HT-29 (cell line): ENCODE data around the gene DOCK3. TPM values are rescaled to one million over a fixed set of nuclear protein-coding genes. Genes with fewer than 3 reads are reported as not detected.

ENCODE experiments used
- DNase-seq: peaks from one replicate; pipeline ENCODE4 v3.0.0-alpha.2; 2015; ENCODE audit warnings: low spot score
- total RNA-seq: library from RNA; depleted of rRNA; stranded (reverse); fragments of >200 nt; shearing (Covaris generic); gene quantifications from 2 replicates; pipeline ENCODE4 v1.2.3, GENCODE V29; 2014; rRNA removed

DOCK3 gene
- 0.10 TPM in 1 of 2 replicates, not detected in the other for total RNA-seq

GRCh38 chr3:50674349-50675178 lies at the start of gene DOCK3:
DOCK3 (plus strand) TSS chr3:50674927; CDS start chr3:50675264, 337 bp downstream.
- DNase-seq: no peak

GRCh38 chr3:50625231-50626182 lies 49.2 kb upstream of the DOCK3 start:
- DNase-seq: no peak

- no peak for DNase-seq
Measured at GRCh38 chr3:50626401-50626800, 48.3 kb upstream of the DOCK3 start.

- DNase-seq: no peak
Measured at GRCh38 chr3:50627407-50628051, 47.2 kb upstream of the DOCK3 start.

- DNase-seq: no peak
Measured at GRCh38 chr3:50628601-50629000, 46.1 kb upstream of the DOCK3 start.

- DNase-seq: no peak
Measured at GRCh38 chr3:50630394-50630793, 44.3 kb upstream of the DOCK3 start.

GRCh38 chr3:50630877-50631276 lies 43.9 kb upstream of the DOCK3 start:
- no peak for DNase-seq

GRCh38 chr3:50632450-50632849 lies 42.3 kb upstream of the DOCK3 start:
- no peak for DNase-seq

GRCh38 chr3:50633230-50633790 lies 41.4 kb upstream of the DOCK3 start:
- no peak for DNase-seq

GRCh38 chr3:50635066-50635465 lies 39.7 kb upstream of the DOCK3 start:
- no peak for DNase-seq

GRCh38 chr3:50637011-50637410 lies 37.7 kb upstream of the DOCK3 start:
- DNase-seq: no peak

- no peak for DNase-seq
Measured at GRCh38 chr3:50637945-50638344, 36.8 kb upstream of the DOCK3 start.

GRCh38 chr3:50639055-50639494 lies 35.7 kb upstream of the DOCK3 start:
- DNase-seq: no peak

GRCh38 chr3:50642382-50642781 lies 32.3 kb upstream of the DOCK3 start:
- DNase-seq: no peak

GRCh38 chr3:50644561-50644960 lies 30.2 kb upstream of the DOCK3 start:
- DNase-seq: no peak

- no peak for DNase-seq
Measured at GRCh38 chr3:50645378-50645777, 29.3 kb upstream of the DOCK3 start.

- DNase-seq: no peak
Measured at GRCh38 chr3:50648313-50648712, 26.4 kb upstream of the DOCK3 start.

- DNase-seq: no peak
Measured at GRCh38 chr3:50648944-50649343, 25.8 kb upstream of the DOCK3 start.

- DNase-seq: no peak
Measured at GRCh38 chr3:50649451-50649931, 25.2 kb upstream of the DOCK3 start.

GRCh38 chr3:50650018-50650417 lies 24.7 kb upstream of the DOCK3 start:
- DNase-seq: no peak

GRCh38 chr3:50651445-50651844 lies 23.3 kb upstream of the DOCK3 start:
- no peak for DNase-seq
